GM21423 (cell line): ENCODE measurements around the gene LANCL2.
A peak's percentile ranks its signal among the peaks of the same experiment; 100 is the strongest.
"Not testable (repeated sequence)": the region's sequence is repeated elsewhere in the genome, so short reads cannot be mapped to it uniquely, and the experiment has no call there.

ENCODE experiments used
- ATAC-seq: cut with Tn5 transposase; IDR thresholded peaks from one replicate; pipeline ENCODE4 v1.9.1; 2021; ENCODE audit warnings: mild to moderate bottlenecking, moderate library complexity; ENCODE audit not compliant: unreplicated experiment

The LANCL2 gene

GRCh38 chr7:55365205-55365674 is at the start of gene LANCL2:
TSS of gene LANCL2 (plus strand) at chr7:55365337. CDS start at chr7:55366026, 689 bp downstream.
- ATAC-seq, result peak; percentile 26

- ATAC-seq, result no peak
These were observed 39.8 kb upstream of the LANCL2 start for GRCh38 chr7:55325371-55325792.

GRCh38 chr7:55326081-55326835 is 38.9 kb upstream of the LANCL2 start:
- ATAC-seq, result no peak

DNA sequence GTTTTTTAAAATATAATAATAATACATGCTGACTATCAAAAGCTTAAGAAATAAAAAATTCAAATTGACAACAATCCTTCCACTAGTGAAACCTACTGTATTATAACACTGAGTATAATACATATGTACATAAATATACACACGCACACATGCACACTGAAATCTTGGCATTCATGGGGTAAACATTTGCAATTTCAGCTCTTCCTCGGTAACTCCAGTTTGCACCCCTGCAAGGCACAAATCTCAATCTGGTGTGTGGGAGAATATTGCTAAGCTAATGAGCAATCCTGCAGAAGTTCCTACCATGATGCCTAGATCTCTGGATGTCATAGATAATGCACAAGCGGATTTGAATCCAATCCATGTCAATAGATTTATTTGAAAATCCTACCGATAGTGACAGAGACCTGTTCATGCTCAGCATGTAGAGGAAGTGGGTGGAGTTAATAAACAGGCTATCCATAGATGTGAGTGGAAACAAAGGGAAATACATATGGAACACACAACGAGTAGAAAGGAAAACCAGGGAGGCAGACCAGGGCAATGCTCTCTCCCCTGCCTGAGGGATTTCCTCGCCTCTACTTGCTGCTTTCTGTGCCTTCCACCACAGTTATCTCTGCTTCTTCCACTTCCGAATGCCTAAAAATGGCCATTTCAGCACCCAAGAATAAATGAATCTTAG is 38.1 kb upstream of the LANCL2 start:
- no peak for ATAC-seq

DNA sequence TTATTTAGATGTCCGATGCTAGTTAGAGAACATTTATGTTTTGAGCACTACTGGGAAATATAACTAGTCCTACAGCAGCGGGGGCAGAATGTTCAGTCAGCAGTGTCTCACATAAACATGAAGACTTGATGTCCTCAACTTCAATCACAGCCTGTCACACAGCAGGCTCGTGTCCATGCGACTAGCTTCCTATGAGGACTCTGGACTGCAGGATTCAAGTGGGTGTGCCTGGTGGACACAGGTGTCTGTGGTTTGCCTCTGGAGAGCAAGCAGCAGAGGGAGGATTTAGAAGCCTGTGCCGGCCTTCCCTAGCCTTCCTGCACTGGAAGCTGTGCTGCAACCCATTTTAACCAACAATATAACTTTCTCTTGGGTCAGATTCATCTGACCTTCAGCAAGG is 30.0 kb upstream of the LANCL2 start:
- no peak for ATAC-seq

DNA sequence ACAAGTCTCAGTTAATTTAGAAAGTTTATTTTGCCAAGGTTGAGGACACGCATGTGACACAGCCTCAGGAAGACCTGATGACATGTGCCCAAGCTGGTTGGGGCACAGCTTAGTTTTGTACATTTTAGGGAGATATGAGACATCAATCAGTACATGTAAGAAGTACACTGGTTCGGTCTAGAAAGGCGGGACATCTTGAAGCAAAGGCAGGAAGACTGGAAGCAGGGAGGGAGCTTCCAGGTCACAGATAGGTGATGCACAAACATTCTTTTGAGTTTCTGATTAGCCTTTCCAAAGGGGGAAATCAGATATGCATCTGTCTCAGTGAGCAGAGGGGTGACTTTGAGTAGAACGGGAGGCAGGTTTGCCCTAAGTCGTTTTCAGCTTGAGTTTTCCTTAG is 29.4 kb upstream of the LANCL2 start:
- ATAC-seq, result no peak

DNA sequence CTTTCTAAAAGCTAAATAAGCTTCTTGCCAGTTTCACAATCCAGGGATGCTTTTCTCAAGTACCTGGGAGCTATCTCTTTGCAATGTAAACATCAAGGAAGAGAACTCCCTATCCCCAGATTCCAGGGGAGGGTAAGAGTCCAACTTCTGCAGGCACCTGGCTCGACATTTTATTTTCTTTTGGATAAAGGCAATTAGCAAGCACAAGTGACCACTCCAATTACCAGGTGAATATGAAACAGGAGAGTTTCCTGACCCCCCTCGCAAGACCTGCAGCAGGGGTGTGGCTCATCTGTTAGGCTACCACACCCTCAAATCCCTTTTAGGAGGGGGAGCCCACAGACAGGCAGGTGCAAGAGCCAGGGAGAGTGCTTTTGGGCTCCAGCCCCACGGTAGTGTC is 28.6 kb upstream of the LANCL2 start:
- no peak for ATAC-seq

DNA sequence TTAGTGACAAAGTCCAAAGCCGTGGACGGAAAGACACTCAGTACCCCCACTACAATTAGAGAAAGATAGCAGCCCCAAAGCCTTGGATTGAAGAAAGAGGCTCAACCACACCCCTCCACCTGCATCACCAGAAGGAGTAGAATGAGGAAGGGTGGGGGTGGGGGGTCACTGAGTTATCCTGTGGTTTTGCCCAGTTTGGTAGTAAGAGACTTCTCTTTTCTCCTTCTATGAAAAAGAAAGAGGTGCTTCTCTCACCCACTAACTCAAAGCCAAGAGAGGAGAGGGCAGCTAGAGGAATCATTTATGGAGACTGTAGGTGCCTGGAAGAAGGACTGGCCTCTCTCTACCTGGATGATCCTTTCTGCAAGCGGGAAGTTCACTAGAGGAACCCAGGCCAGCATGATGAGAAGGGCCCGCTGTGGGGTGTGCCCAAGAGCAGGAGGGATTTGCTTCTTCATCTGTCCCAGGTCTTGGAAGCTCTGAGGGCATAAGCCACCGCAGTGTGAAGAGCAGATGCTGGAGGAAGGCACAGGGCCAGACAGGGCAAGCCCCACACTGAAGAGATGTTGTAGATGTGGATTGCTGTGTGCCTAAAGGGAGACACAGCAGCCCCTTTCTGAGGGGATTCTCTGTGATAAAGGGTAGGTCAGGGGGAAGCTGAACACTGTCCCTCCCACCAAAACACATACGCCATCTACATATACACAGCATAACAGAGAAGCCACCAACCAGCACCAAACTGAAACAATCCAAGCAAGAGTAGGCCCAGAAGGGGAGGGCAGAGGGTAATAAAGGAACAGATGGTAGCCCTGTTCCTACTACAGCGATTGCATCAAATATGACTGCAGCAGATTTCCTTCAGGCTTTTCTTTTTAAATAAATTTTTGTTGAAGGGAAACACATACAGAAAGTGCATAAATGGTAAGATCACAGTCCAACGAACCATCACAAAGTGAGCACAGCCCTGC is 25.8 kb upstream of the LANCL2 start:
- ATAC-seq, result no peak

GRCh38 chr7:55342216-55342871 is 22.8 kb upstream of the LANCL2 start:
- no peak for ATAC-seq

GRCh38 chr7:55343002-55343781 is 21.9 kb upstream of the LANCL2 start:
- ATAC-seq, result no peak

DNA sequence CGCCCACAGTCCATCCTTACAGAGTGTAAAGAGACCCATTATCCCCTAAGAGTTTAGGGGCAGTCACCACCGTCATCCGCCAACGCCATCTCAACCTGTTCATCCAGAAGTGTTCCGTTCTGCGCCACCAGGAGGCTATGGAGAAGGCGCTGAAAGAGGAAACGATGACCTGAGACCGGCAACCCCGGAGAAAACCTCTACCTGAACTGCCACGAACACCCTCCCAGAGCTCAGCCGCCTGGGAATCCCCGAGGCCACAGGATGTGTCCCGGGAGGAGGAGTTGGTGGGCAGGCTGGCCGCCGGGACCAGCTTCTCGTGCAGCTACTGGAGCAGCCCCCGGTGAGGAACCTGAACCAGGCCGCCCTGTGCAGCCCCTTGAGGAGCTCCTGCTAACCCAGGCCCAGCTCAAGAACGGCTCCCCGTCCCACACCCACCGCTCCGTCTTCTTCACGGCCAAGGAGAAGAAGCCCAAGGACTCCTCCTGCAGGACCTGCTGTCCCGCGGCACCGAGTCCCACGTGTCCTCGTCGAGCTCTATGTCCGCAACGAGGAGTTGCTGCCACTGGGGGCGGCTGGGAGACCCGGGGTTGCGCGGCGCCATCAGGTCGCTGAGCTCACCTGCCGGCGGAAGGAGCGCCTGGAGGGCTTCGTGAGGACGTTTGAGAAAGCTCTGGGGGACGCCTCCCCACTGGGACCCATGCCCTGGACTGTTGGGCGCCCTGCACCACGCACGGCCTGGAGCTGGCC is 21.1 kb upstream of the LANCL2 start:
- no peak for ATAC-seq

GRCh38 chr7:55344840-55345239 is 20.3 kb upstream of the LANCL2 start:
- no peak for ATAC-seq

DNA sequence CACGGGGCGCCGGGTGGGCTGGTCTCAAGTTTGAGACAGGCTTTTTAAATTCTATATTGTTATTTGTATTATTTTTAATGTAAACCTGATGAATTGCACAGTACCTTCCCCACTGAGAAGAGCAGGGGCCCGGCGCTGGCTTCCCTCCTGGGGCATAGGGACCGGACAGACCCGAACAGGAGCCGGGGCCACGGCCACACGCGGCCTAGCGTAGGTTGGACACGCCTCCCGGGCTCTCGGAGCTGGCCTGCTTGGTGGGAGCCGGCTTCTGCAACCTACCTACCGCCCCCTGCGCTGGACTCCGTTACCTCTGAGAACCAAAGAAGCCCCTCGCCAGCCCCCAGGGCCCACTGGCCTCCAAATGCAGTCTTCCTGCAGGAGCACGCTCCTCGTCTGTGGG is 19.8 kb upstream of the LANCL2 start:
- ATAC-seq, result no peak

GRCh38 chr7:55348502-55348901 is 16.6 kb upstream of the LANCL2 start:
- no peak for ATAC-seq

DNA sequence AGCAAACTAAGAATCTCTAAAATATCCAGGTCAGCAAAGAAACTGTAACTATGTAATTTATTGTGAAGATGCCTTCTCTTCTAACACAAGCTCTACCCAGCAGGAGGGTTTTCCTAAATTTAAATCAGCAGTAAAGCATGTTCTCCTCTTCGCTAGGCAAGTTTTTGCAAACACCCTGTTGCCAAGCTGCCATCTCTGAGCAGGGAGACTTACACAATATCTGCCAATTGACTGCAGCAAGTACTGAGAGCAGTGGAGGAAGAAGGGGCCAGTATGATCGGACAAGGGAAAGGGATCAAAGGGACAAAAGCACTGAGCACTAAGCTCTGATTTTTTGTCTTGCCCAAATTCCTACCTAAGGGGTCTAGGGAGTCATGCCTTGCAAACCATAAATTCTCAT is 16.0 kb upstream of the LANCL2 start:
- no peak for ATAC-seq

DNA sequence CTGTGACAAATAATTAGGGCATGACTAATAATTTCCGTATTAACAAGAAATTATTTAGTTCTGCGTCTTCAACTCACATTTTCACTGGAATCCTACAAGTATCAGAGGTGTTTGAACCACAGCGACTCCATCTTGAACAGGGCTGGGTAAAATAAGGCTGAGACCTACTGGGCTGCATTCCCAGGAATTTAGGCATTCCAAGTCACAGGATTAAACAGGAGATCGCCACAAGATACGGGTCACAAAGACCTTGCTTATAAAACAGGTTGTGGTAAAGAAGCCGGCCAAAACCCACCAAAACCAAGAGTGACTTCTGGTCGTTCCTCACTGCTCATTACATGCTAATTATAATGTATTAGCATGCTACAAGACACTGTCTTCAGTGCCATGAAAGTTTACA is 14.9 kb upstream of the LANCL2 start:
- ATAC-seq, result no peak

DNA sequence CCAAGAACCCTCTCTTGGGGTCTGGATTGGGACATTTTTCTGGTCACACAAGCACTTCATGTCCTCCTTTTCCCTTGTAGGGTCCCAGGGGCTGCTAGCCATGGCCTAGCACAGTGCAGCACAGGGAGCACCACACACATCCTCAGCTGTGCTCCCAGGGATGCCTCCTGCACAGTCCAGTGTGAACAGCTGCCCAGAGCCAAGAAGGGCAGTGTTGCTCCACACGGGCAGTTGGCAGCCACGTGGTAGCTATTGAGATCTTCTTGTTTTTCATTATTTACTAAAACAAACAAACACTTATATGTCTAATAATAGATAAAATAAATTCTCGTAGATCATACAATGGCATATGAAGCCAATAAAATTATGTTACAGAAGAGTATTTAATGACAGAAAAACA is 13.9 kb upstream of the LANCL2 start:
- no peak for ATAC-seq

DNA sequence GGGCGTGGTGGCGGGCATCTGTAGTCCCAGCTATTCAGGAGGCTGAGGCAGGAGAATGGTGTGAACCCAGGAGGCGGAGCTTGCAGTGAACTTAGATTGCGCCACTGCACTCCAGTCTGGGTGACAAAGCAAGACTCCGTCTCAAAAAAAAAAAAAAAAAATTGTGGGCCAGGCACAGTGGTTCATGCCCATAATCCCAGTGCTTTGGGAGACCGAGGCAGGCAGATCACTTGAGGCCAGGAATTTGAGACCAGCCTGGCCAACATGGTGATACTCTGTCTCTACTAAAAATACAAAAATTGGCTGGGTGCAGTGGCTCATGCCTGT is 12.2 kb upstream of the LANCL2 start:
- not testable (repeated sequence) for ATAC-seq

- no peak for ATAC-seq
These were observed 4.7 kb upstream of the LANCL2 start for GRCh38 chr7:55360486-55360885.
